ENCODE results near the gene PPEF1.

DNA sequence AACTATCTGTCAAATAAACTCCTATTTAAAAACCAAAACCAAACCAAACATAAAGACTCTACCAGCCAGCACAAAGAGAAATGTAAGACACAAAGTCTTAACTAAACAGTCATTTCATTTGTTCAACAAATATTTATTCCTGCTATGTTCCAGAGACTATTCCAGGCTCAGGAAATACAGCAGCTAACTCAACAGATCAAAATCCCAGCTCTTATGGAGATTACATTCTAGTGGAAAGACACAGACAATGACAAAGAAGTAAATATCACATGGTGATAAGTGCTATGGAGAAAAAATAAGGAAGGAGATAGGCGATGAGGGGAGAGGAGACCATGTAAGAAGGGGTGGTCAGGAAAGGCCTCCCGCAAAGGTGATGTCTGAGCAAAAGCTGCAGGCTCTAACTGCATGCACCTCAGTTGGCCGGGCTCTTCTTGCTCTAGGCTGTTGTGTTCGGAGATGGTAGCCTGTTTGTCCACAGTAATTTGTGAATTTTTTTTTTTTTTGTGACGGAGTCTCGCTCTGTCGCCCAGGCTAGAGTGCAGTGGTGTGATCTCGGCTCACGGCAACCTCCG lies 15.1 kb downstream of the PPEF1 start:
- no peak for TF ChIP-seq POLR2AphosphoS5 (IDR thresholded peaks at IDR 0.05; ENCODE audit: borderline replicate concordance, low read depth, low read length)
- no peak for TF ChIP-seq EZH2 (IDR thresholded peaks at IDR 0.05)

Measured in SK-N-MC (cell line).